HEK293 (cell line): Measurements from ENCODE around the gene ZNF618.

Experiments used
- CTCF ChIA-PET: fragments of 350-600 bp; formaldehyde crosslinking; extraction: SDS; loops from one replicate; lab custom pipeline; 2021; ENCODE audit warnings: antibody characterized with exemption; lab: Yijun Ruan, JAX
- POLR2A ChIA-PET: fragments of 300-600 bp; formaldehyde crosslinking; extraction: SDS; loops from one replicate; lab custom pipeline; 2020; ENCODE audit warnings: antibody characterized with exemption, inconsistent platforms; lab: Yijun Ruan, JAX
- H3K27ac ChIP-seq: fragments of 200-500 bp; sonication (Bioruptor generic); 2 replicates; pipeline ENCODE4 v1.5.1; 2014; ENCODE audit warnings: low read depth, low read length, control low read depth, inconsistent platforms; ENCODE audit errors: extremely low read depth
- H3K36me3 ChIP-seq, 2 experiments: fragments of 200-500 bp in 1 of 2; sonication (Bioruptor generic) in 1 of 2; 1 replicate in 1 of 2; 2 replicates in 1 of 2; pipeline ENCODE4 v1.5.1; 2014 to 2017; ENCODE audit warnings: inconsistent platforms in 2 of 2, low read length in 2 of 2; ENCODE audit not compliant: control insufficient read depth in 2 of 2, insufficient read depth in 1 of 2
- H3K4me1 ChIP-seq: fragments of 200-500 bp; sonication (Bioruptor generic); 2 replicates; pipeline ENCODE4 v1.5.1; 2014; ENCODE audit warnings: mild to moderate bottlenecking, low read length, inconsistent platforms; ENCODE audit not compliant: control insufficient read depth, insufficient read depth
- H3K4me3 ChIP-seq: 2 replicates; pipeline ENCODE4 v1.5.1; 2011; ENCODE audit warnings: low read depth, mild to moderate bottlenecking, control low read depth, low read length, moderate library complexity
- H3K9me3 ChIP-seq: fragments of 200-500 bp; sonication (Bioruptor generic); 2 replicates; pipeline ENCODE4 v1.5.1; 2014; ENCODE audit warnings: low read depth, low read length, inconsistent platforms; ENCODE audit not compliant: control insufficient read depth, insufficient read depth
- MYNN ChIP-seq: fragments of 450-650 bp; formaldehyde crosslinking; IDR thresholded peaks from 2 replicates; pipeline ENCODE4 v1.5.1; 2016; ENCODE audit warnings: missing biosample characterization, missing genetic modification characterization, borderline replicate concordance
- PRDM1 ChIP-seq: fragments of 450-650 bp; formaldehyde crosslinking; IDR thresholded peaks from 2 replicates; pipeline ENCODE4; 2016; ENCODE audit warnings: missing biosample characterization, missing genetic modification characterization
- SCRT2 ChIP-seq: fragments of 450-650 bp; formaldehyde crosslinking; IDR thresholded peaks from 2 replicates; pipeline ENCODE4 v1.5.1; 2016; ENCODE audit warnings: missing biosample characterization, missing genetic modification characterization
- SP7 ChIP-seq: fragments of 450-650 bp; formaldehyde crosslinking; IDR thresholded peaks from 2 replicates; pipeline ENCODE4 v1.5.1; 2016; ENCODE audit warnings: missing biosample characterization, missing genetic modification characterization
- ZBTB1 ChIP-seq: fragments of 450-650 bp; formaldehyde crosslinking; IDR thresholded peaks from 2 replicates; pipeline ENCODE4 v1.5.1; 2016; ENCODE audit warnings: missing biosample characterization, missing genetic modification characterization
- ZBTB17 ChIP-seq: fragments of 450-650 bp; formaldehyde crosslinking; IDR thresholded peaks from 2 replicates; pipeline ENCODE4 v1.5.1; 2016; ENCODE audit warnings: missing biosample characterization, missing genetic modification characterization
- ZBTB7A ChIP-seq: fragments of 450-650 bp; formaldehyde crosslinking; IDR thresholded peaks from 2 replicates; pipeline ENCODE4 v1.5.1; 2016; ENCODE audit warnings: low read depth, missing biosample characterization, missing genetic modification characterization
- ZNF10 ChIP-seq: fragments of 450-650 bp; formaldehyde crosslinking; IDR thresholded peaks from 2 replicates; pipeline ENCODE4 v1.5.1; 2017; ENCODE audit warnings: missing biosample characterization, missing genetic modification characterization
- ZNF121 ChIP-seq: fragments of 450-650 bp; formaldehyde crosslinking; IDR thresholded peaks from 2 replicates; pipeline ENCODE4 v1.5.1; 2016; ENCODE audit warnings: missing biosample characterization, missing genetic modification characterization
- ZNF132 ChIP-seq: fragments of 450-650 bp; formaldehyde crosslinking; IDR thresholded peaks from 2 replicates; pipeline ENCODE4 v1.5.1; 2017; ENCODE audit warnings: missing biosample characterization, missing genetic modification characterization, borderline replicate concordance
- ZNF138 ChIP-seq: fragments of 450-650 bp; formaldehyde crosslinking; IDR thresholded peaks from 2 replicates; pipeline ENCODE4 v1.5.1; 2016; ENCODE audit warnings: missing biosample characterization, missing genetic modification characterization, borderline replicate concordance
- ZNF146 ChIP-seq: fragments of 450-650 bp; formaldehyde crosslinking; IDR thresholded peaks from 2 replicates; pipeline ENCODE4 v1.5.1; 2016; ENCODE audit warnings: missing biosample characterization, missing genetic modification characterization
- ZNF302 ChIP-seq: fragments of 450-650 bp; formaldehyde crosslinking; IDR thresholded peaks from 2 replicates; pipeline ENCODE4 v1.5.1; 2016; ENCODE audit warnings: missing biosample characterization, missing genetic modification characterization, low read depth
- ZNF366 ChIP-seq: fragments of 450-650 bp; formaldehyde crosslinking; conservative IDR thresholded peaks from 2 replicates; pipeline ENCODE4 v1.5.1; 2016; ENCODE audit warnings: missing biosample characterization, missing genetic modification characterization
- ZNF501 ChIP-seq: fragments of 450-650 bp; formaldehyde crosslinking; IDR thresholded peaks from 2 replicates; pipeline ENCODE4 v1.5.1; 2016; ENCODE audit warnings: missing biosample characterization, missing genetic modification characterization
- ZNF510 ChIP-seq: fragments of 450-650 bp; formaldehyde crosslinking; IDR thresholded peaks from 2 replicates; pipeline ENCODE4 v1.5.1; 2018; ENCODE audit warnings: mild to moderate bottlenecking, missing genetic modification characterization, missing biosample characterization; ENCODE audit not compliant: insufficient replicate concordance
- ZNF521 ChIP-seq: fragments of 450-650 bp; formaldehyde crosslinking; IDR thresholded peaks from 2 replicates; pipeline ENCODE4 v1.5.1; 2017; ENCODE audit warnings: missing biosample characterization, mild to moderate bottlenecking, missing genetic modification characterization
- ZNF610 ChIP-seq: fragments of 450-650 bp; formaldehyde crosslinking; IDR thresholded peaks from 2 replicates; pipeline ENCODE4 v1.5.1; 2016; ENCODE audit warnings: missing biosample characterization, missing genetic modification characterization, borderline replicate concordance
- ZNF777 ChIP-seq: fragments of 450-650 bp; formaldehyde crosslinking; IDR thresholded peaks from 2 replicates; pipeline ENCODE4 v1.5.1; 2017; ENCODE audit warnings: missing biosample characterization, missing genetic modification characterization, borderline replicate concordance
- ZXDB ChIP-seq: fragments of 450-650 bp; formaldehyde crosslinking; IDR thresholded peaks from 2 replicates; pipeline ENCODE4 v1.5.1; 2016; ENCODE audit warnings: missing biosample characterization, missing genetic modification characterization
- TF ChIP-seq, protein P1 (sequence below): fragments of 450-650 bp; formaldehyde crosslinking; IDR thresholded peaks from 2 replicates; pipeline ENCODE4 v1.5.1; 2016; ENCODE audit warnings: missing biosample characterization, missing genetic modification characterization, borderline replicate concordance
- TF ChIP-seq, protein P2 (sequence below): fragments of 450-650 bp; formaldehyde crosslinking; IDR thresholded peaks from 2 replicates; pipeline ENCODE4 v1.5.1; 2016; ENCODE audit warnings: missing biosample characterization, missing genetic modification characterization

The ZNF618 gene

DNA sequence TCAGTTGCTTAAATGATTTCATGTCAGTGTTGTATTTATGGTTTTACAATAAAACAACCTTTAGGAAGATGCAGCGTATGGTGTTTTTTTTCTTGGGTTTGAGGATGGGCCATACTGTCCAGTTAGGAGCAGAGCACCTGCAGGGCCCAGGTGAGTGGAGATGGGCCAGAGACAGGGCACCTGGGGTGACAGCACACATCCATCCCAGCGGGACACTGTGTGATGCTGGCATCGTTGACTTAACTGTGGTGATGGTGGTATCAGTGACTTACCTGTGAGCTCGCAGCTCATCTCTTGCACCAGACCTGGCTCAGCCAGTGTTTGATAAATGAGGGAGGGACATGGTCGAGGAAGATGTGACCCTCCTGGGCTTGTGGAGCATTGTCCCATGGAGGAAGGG lies 180.4 kb downstream of the ZNF618 start:
- TF ChIP-seq ZBTB7A (tag by site-specific recombination) (no peak), PRDM1 (no peak), ZBTB1 (tag by site-specific recombination) (no peak), ZNF10 (tag by site-specific recombination) (no peak), ZNF302 (tag by site-specific recombination) (no peak), ZBTB17 (tag by site-specific recombination) (no peak)
- TF ChIP-seq, protein P1, sequence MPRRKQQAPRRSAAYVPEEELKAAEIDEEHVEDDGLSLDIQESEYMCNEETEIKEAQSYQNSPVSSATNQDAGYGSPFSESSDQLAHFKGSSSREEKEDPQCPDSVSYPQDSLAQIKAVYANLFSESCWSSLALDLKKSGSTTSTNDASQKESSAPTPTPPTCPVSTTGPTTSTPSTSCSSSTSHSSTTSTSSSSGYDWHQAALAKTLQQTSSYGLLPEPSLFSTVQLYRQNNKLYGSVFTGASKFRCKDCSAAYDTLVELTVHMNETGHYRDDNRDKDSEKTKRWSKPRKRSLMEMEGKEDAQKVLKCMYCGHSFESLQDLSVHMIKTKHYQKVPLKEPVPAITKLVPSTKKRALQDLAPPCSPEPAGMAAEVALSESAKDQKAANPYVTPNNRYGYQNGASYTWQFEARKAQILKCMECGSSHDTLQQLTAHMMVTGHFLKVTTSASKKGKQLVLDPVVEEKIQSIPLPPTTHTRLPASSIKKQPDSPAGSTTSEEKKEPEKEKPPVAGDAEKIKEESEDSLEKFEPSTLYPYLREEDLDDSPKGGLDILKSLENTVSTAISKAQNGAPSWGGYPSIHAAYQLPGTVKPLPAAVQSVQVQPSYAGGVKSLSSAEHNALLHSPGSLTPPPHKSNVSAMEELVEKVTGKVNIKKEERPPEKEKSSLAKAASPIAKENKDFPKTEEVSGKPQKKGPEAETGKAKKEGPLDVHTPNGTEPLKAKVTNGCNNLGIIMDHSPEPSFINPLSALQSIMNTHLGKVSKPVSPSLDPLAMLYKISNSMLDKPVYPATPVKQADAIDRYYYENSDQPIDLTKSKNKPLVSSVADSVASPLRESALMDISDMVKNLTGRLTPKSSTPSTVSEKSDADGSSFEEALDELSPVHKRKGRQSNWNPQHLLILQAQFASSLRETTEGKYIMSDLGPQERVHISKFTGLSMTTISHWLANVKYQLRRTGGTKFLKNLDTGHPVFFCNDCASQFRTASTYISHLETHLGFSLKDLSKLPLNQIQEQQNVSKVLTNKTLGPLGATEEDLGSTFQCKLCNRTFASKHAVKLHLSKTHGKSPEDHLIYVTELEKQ (tag by site-specific recombination): no peak
- Histone ChIP-seq H3K9me3 (no peaks in the 10 kb centered on the region), H3K36me3 (peaks cover 0 to 8% of the 10 kb centered on the region in 2 experiments; a peak in 1 of 3 replicates), H3K4me1 (no peaks in the 10 kb centered on the region), H3K4me3 (no peak overlapping the region), H3K27ac (no peak overlapping the region)
- ChIA-PET POLR2A (no interaction called here), CTCF (interaction anchor here (0.6 to 4.8 kb wide), 3 partner anchors 26 to 239 kb away, joined by 3 to 19 read pairs (median 5); no protein-coding TSS in a partner anchor)

DNA sequence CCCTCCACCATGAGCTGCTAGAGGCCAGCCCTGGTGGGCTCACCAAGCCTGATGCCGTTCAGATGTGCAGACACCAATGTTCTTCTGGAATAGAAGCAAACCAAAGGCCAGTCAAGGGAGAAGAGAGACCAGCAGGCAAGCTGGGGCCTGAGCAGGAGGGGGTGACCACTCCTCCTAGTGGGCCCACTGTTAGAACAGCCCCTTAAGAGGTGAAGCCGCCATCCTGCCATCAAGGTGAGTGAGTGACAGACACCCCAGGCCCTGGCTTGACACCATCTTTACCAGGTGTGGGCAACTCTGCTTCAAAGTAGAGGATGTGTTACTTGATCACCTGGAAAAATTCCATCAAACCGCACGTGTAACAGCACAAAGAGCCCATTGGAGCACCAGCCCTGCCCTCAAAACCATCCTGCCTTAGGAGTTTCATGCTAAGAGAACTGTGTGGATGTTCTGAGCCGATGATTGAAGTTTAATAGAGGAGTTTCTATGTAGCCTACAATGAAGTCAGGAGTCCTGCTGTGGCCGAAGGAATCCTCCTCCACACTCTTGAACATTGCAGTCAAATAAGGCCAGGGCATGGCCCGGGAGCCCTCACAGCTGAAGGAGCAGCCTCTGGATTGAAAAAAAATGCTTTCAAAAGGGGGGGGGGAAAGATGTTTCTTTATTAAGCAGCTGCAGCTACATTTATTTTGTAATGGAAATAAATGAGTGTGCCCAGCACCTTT lies 181.2 kb downstream of the ZNF618 start:
- H3K4me3 ChIP-seq: no peak overlapping the region
- peaks cover 0 to under 1% of the 10 kb centered on the region in 2 experiments; a peak in 1 of 3 replicates for H3K36me3 ChIP-seq
- ChIA-PET CTCF (interaction anchor here (0.6 to 4.8 kb wide), 2 partner anchors 25 to 238 kb away, joined by 5 to 19 read pairs; no protein-coding TSS in a partner anchor), POLR2A (interaction anchor here (0.9 kb wide), 1 partner anchor 204 kb away, joined by 3 read pairs; no protein-coding TSS in a partner anchor)
- no peaks in the 10 kb centered on the region for H3K4me1 ChIP-seq
- H3K27ac ChIP-seq: no peak overlapping the region
- H3K9me3 ChIP-seq: no peaks in the 10 kb centered on the region
- TF ChIP-seq, protein P2, sequence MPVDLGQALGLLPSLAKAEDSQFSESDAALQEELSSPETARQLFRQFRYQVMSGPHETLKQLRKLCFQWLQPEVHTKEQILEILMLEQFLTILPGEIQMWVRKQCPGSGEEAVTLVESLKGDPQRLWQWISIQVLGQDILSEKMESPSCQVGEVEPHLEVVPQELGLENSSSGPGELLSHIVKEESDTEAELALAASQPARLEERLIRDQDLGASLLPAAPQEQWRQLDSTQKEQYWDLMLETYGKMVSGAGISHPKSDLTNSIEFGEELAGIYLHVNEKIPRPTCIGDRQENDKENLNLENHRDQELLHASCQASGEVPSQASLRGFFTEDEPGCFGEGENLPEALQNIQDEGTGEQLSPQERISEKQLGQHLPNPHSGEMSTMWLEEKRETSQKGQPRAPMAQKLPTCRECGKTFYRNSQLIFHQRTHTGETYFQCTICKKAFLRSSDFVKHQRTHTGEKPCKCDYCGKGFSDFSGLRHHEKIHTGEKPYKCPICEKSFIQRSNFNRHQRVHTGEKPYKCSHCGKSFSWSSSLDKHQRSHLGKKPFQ (tag by site-specific recombination): no peak
- TF ChIP-seq SP7 (tag by site-specific recombination) (no peak), ZNF146 (tag by site-specific recombination) (no peak), ZNF777 (tag by site-specific recombination) (no peak), ZNF121 (tag by site-specific recombination) (no peak), ZNF501 (tag by site-specific recombination) (no peak), SCRT2 (no peak), ZNF510 (tag by site-specific recombination) (no peak), ZXDB (tag by site-specific recombination) (no peak), ZNF132 (tag by site-specific recombination) (no peak), ZNF10 (tag by site-specific recombination) (no peak), MYNN (tag by site-specific recombination) (no peak), ZNF138 (tag by site-specific recombination) (no peak), ZNF366 (no peak), ZNF610 (tag by site-specific recombination) (no peak), ZNF521 (tag by site-specific recombination) (no peak)
